DND-41 (cell line): ENCODE results near the gene SLC27A1.

ENCODE experiments used
- ATAC-seq: fragments of 200-7000 bp; cut with Tn5 transposase; 3 replicates; pipeline ENCODE4 v1.9.1; 2021; ENCODE audit warnings: low read depth; ENCODE audit not compliant: insufficient read depth
- DNase-seq: peaks from one replicate; pipeline ENCODE4 v3.0.0-alpha.2; 2020
- H2AFZ ChIP-seq: 2 replicates; pipeline ENCODE4 v1.6.0; 2012; ENCODE audit warnings: low read depth, low read length
- H3K27ac ChIP-seq: 2 replicates; pipeline ENCODE4 v1.5.1; 2012; ENCODE audit warnings: low read length, inconsistent platforms
- H3K27me3 ChIP-seq: fragments of 200-600 bp; sonication (generic); 2 replicates; pipeline ENCODE4 v1.6.0; 2012; ENCODE audit warnings: low read length, mild to moderate bottlenecking, inconsistent platforms; ENCODE audit not compliant: insufficient read depth, poor library complexity
- H3K36me3 ChIP-seq: 2 replicates; pipeline ENCODE4 v1.5.1; 2012; ENCODE audit warnings: low read length, inconsistent platforms; ENCODE audit not compliant: insufficient read depth
- H3K4me1 ChIP-seq: 2 replicates; pipeline ENCODE4 v1.5.1; 2012; ENCODE audit warnings: mild to moderate bottlenecking, low read length; ENCODE audit not compliant: insufficient read depth
- H3K4me2 ChIP-seq: 2 replicates; pipeline ENCODE4 v1.6.0; 2012; ENCODE audit warnings: mild to moderate bottlenecking, moderate library complexity, low read length, inconsistent platforms; ENCODE audit not compliant: insufficient read depth
- H3K4me3 ChIP-seq, 2 experiments: fragments of 200-600 bp in 1 of 2; shearing (Covaris generic) in 1 of 2; 2 replicates each; pipeline ENCODE4 v1.5.1; 2012 to 2016; ENCODE audit warnings: inconsistent platforms in 2 of 2, low read length in 2 of 2, mild to moderate bottlenecking in 2 of 2, low read depth in 1 of 2, moderate library complexity in 1 of 2
- H3K79me2 ChIP-seq: 2 replicates; pipeline ENCODE4 v1.6.0; 2012; ENCODE audit warnings: low read length, inconsistent platforms; ENCODE audit not compliant: insufficient read depth
- H3K9ac ChIP-seq: 2 replicates; pipeline ENCODE4 v1.6.0; 2012; ENCODE audit warnings: low read depth, mild to moderate bottlenecking, inconsistent platforms, low read length, moderate library complexity
- H3K9me3 ChIP-seq: 2 replicates; pipeline ENCODE4 v1.5.1; 2012; ENCODE audit warnings: low read length, moderate library complexity, mild to moderate bottlenecking, inconsistent platforms; ENCODE audit not compliant: insufficient read depth, severe bottlenecking
- H4K20me1 ChIP-seq: 2 replicates; pipeline ENCODE4 v1.6.0; 2012; ENCODE audit warnings: low read length; ENCODE audit not compliant: insufficient read depth
- EZH2 ChIP-seq: IDR thresholded peaks from 3 replicates; pipeline ENCODE4 v1.6.1; 2012; ENCODE audit warnings: borderline replicate concordance, low read depth, mild to moderate bottlenecking, moderate library complexity, low read length, inconsistent platforms; ENCODE audit not compliant: severe bottlenecking
- TF ChIP-seq, protein P1 (sequence below): IDR thresholded peaks from 2 replicates; pipeline ENCODE4 v1.5.1; 2012; ENCODE audit warnings: borderline replicate concordance, low read length, moderate library complexity, mild to moderate bottlenecking; ENCODE audit not compliant: poor library complexity, severe bottlenecking; ENCODE audit errors: extremely low read depth

The SLC27A1 gene

DNA sequence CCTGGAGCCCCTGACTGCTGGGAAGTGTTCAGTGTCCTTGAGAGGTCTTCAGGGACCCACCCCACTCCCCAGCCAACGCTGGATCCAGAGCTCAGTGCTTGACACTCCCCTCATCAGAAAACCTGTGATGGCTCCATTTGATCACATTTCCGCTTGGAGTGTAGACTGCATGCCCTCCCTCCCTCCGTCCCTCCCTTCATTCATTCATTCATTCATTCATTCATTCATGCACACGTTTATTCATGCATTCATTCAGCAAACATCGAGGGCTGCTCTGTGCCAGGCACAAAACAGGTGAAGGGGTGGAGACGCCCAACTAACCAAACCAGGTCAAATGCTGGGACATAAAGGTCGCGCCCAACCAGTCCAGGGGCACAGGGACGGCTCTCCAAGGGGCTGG is 54.8 kb downstream of the SLC27A1 start:
- Histone ChIP-seq H3K4me2 (no peak overlapping the region), H4K20me1 (no peaks in the 10 kb centered on the region), H2AFZ (no peak overlapping the region), H3K4me1 (peaks cover 64% of the 10 kb centered on the region), H3K79me2 (no peaks in the 10 kb centered on the region), H3K4me3 (no peak overlapping the region), H3K9ac (no peak overlapping the region), H3K27ac (0 out of 2 replicates have a peak overlapping the region, but pooled peaks have one; percentile 49), H3K9me3 (no peaks in the 10 kb centered on the region), H3K27me3 (no peaks in the 10 kb centered on the region), H3K36me3 (peaks cover 8% of the 10 kb centered on the region)
- no peak for DNase-seq
- ATAC-seq = no peak
- no peak for TF ChIP-seq EZH2
- TF ChIP-seq, protein P1, sequence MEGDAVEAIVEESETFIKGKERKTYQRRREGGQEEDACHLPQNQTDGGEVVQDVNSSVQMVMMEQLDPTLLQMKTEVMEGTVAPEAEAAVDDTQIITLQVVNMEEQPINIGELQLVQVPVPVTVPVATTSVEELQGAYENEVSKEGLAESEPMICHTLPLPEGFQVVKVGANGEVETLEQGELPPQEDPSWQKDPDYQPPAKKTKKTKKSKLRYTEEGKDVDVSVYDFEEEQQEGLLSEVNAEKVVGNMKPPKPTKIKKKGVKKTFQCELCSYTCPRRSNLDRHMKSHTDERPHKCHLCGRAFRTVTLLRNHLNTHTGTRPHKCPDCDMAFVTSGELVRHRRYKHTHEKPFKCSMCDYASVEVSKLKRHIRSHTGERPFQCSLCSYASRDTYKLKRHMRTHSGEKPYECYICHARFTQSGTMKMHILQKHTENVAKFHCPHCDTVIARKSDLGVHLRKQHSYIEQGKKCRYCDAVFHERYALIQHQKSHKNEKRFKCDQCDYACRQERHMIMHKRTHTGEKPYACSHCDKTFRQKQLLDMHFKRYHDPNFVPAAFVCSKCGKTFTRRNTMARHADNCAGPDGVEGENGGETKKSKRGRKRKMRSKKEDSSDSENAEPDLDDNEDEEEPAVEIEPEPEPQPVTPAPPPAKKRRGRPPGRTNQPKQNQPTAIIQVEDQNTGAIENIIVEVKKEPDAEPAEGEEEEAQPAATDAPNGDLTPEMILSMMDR = no peak

DNA sequence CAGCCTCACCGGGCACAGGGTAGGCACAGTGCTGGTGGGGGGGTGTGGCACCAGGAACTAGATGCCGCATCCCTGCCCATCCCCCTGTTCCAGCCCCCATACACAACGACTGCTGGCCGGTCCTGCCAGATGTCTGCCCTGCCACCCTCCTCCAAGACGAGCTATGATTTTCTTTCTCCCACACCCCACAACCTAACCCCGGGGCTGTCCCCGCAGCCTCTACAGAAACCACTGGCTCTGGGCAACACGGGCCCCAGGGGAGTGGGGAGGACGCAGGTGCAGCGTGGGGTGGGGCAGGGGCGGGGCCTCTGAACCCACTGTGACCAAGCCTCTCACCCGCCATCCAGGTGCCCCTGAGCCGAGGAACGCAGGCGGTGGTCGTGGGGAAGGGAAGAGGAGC is 56.6 kb downstream of the SLC27A1 start:
- DNase-seq (peak; percentile 78), ATAC-seq (peak; percentile 16)
- H3K4me3 ChIP-seq = no peak overlapping the region
- H3K9me3 ChIP-seq = no peaks in the 10 kb centered on the region
- peaks cover 50% of the 10 kb centered on the region for H3K4me1 ChIP-seq
- no peaks in the 10 kb centered on the region for H4K20me1 ChIP-seq
- no peak overlapping the region for H3K9ac ChIP-seq
- TF ChIP-seq, protein P1 = no peak
- TF ChIP-seq EZH2 = no peak
- no peaks in the 10 kb centered on the region for H3K27me3 ChIP-seq
- H3K4me2 ChIP-seq = peak overlapping the region; percentile 28; the same call in 1 of the 2 replicates
- H3K79me2 ChIP-seq = no peaks in the 10 kb centered on the region
- no peaks in the 10 kb centered on the region for H3K36me3 ChIP-seq
- peak overlapping the region; percentile 55; the same call in 1 of the 2 replicates for H3K27ac ChIP-seq
- H2AFZ ChIP-seq = no peak overlapping the region

DNA sequence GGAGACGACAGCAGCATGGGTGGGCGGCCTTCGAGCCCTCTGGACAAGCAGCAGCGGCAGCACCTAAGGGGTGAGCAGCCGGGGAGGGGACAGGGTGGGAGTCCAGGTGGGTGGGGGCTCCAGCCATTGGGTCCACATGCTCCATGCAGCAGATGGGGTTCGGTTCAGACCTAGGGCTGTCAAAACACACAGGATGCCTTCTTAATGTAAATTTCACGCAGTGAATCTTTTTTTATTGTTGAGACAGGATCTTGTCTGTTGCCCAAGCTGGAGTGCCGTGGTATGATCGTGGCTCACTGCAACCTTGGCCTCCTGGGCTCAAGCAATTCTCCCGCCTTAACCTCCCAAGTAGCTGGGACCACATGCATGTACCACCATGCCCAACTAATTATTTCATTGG is 57.0 kb downstream of the SLC27A1 start:
- Histone ChIP-seq H4K20me1 (no peaks in the 10 kb centered on the region), H3K4me2 (no peak overlapping the region), H2AFZ (no peak overlapping the region), H3K4me3 (no peak overlapping the region), H3K4me1 (peaks cover 46% of the 10 kb centered on the region), H3K27ac (peak overlapping the region; percentile 55), H3K9ac (no peak overlapping the region), H3K36me3 (no peaks in the 10 kb centered on the region), H3K79me2 (no peaks in the 10 kb centered on the region), H3K27me3 (no peaks in the 10 kb centered on the region), H3K9me3 (no peaks in the 10 kb centered on the region)
- ATAC-seq = no peak
- TF ChIP-seq, protein P1 = no peak
- DNase-seq = no peak

DNA sequence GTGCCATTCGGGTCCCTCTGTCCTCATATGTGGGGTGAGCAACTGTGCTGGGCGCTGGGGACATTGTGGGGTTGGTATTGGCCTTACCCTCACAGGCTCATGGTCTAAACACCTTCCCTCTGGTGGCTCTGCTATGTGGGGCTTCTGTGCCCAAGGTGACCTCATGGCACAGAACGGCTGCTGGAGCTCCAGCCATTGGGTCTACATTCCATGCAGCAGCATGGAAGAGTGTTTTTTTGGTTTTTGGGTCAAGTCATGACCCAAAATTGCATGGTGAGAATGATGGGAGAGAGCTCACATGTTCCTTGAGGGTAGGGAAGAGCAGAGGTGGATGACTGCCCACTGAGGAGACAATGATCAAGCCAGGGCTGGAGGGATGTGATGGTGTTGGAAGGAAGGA is 58.3 kb downstream of the SLC27A1 start:
- Histone ChIP-seq H3K4me2 (no peak overlapping the region), H3K4me1 (peaks cover 33% of the 10 kb centered on the region), H3K79me2 (no peaks in the 10 kb centered on the region), H3K27ac (no peak overlapping the region), H3K9ac (no peak overlapping the region), H4K20me1 (no peaks in the 10 kb centered on the region), H3K27me3 (no peaks in the 10 kb centered on the region), H3K9me3 (no peaks in the 10 kb centered on the region), H3K36me3 (no peaks in the 10 kb centered on the region), H2AFZ (no peak overlapping the region), H3K4me3 (no peak overlapping the region)
- ATAC-seq = no peak
- no peak for DNase-seq
- TF ChIP-seq, protein P1 = no peak
- TF ChIP-seq EZH2 = no peak
